Middle frontal gyrus (tissue), 1 donor: ENCODE data around the gene ODC1.
"Not testable (repeated sequence)": the region's sequence is repeated elsewhere in the genome, so short reads cannot be mapped to it uniquely, and the experiment has no call there.

Experiments used
- DNase-seq: peaks from one replicate; pipeline ENCODE4 v3.0.0-alpha.2; 2015; ENCODE audit warnings: low spot score; ENCODE audit errors: extremely low spot score

ODC1 gene

DNA sequence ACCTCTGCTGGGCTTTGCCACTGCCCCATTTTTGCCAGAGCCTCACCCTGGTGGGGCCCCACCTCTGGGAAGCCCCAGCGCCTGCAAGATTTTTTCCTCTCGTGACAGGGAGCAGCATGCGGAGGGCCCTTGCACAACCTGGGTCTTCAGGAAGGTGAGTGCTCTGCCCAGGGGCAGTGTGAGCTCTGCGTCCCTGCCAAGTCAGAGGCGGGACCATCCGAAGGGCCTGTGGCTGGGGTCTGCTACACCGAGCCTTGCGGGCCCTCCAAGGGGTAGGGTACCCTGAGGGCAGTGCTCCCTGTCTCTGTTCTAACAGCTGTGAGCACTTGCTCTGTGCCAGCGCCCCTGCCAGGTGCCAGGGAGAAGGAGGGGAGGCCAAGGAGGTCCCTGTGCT, 5.8 kb upstream of the ODC1 start:
- no peak for DNase-seq

DNA sequence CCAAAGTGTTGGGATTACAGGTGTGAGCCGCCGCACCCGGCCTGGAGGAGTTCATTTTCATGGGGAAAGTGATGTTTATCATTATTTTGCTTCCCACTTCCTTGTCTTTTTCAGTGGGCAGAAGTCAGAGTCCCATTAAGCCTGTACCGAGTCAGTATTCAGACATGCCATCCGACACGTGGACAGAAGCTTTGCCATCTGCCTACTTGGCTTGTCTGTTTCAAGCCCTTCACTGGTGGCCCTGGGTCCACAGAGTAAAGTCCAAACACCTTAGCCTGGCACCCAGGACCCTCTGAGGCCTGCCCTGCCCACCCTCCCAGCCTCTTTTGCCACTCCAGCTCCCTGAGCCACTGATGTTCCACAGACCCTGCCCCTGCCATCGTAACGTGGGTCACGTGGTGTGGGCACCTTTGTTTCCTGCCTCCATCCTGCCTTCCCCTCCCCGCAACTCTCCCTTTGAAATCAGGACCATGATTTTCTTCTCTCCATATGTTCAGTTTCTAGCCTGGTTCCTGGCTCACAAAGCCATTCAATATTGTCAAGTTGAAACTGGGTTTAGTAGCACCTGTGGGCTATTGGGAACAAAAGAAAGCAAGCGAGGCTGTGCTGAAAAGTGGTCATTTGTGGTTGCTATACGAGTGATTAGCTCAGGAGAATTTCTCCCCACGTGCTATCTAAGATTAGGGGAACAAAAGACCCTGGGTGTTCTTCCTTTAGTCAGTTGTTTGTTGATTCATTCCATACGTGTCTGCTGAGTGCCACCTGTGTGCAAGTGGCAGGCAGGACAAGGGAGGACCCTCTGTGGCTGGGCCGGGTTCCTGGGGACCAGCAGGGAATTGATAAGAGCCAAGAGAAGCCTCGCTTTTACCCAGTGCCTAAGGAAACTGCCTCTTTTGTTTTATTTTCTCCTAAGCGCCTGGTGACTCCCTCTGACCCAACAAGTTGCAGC, 5.1 kb upstream of the ODC1 start:
- no peak for DNase-seq

DNA sequence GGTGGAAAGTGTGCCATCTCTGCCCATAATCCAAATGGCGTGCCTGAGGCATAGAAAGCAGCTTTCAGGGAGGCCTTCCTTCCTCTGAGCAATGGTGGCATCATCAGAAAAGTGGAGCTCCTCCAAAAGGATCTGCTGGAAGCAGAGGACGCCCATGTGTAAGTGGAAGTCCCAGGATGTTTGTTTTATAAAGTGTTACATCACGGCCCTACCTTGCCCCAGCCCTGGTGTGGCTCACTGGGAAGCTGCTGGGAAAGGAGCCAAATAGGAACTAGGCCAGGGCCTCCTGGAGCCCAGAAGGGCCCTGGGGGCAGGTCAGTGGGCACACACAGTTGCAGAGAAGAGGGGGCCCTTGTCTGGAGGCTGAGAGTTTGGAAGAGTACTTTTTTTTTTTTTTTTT, 4.2 kb upstream of the ODC1 start:
- DNase-seq: no peak

DNA sequence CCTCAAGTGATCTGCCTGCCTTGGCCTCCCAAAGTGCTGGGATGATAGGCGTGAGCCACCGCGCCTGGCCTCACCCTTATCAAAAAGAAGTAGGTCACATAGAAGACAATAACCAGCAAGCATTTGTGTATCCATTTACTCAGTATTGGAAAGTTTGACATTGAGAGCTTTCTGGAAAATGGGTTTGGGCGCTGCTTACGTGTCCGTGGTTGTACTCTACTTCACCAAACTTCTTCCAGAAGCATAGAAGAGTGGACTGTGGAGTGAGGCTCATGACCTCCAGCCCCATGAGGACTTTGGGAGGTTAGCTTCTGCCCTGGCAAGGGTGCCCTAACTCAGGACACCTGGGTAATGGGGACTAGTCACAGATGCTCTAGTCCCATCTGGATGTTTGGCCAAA, 3.7 kb upstream of the ODC1 start:
- DNase-seq: no peak

DNA sequence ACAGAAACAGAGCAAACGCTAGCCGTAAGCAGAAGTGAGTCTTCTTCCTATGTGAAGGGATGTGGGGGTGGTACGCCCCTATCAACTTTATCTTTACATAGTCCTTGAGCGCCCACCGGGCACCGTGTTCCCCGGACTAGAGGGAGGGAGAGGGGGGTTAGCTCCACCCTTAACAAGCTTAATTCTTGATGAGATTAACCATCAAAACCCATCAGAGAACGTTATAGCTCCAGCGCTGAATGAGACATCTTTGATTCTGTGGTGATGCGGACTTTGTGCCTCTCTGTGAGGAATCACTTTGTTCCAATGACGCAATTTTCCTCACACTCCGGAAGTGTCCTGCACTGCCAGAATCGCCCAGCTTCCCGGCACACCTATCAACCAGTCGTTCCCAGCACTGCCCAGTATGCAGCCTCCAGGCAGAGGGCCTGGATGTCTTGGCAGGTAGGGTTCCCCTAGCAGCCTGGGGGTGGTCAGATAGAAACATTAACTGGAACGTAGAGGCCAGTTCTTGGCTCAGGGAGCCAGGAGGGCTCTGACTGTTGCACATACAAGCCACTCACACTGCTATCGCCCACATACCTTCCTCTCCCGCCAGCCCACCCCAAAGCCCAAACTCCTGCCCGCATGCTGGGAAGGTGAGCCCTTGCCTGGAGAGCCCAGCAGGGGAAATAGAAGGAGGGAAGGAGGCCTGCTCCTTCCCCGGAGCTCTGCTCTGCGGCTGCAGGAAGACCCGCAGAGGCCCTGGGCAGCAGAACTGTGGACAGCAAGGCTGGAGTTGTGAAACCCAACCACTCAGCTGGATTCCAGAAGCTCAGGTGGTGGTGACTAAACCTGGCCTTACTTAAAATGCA, 1.9 kb upstream of the ODC1 start:
- no peak for DNase-seq

DNA sequence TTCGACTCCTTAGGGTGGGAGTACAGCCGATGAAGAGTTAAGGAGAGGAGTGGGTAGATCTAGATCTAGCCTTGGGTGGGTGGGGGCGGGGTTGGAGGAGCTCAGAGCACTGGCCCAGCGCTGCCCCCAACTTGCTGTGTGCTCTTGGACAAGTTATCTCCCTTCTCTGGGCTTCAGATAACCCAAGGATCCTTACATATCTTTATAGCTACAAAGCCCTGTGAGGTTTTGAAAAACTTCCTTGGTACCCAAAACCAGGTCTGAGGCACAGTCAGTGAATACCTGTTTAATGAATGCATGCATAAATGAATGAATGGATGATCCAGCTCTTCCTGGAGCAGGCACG, 1.3 kb upstream of the ODC1 start:
- no peak for DNase-seq

DNA sequence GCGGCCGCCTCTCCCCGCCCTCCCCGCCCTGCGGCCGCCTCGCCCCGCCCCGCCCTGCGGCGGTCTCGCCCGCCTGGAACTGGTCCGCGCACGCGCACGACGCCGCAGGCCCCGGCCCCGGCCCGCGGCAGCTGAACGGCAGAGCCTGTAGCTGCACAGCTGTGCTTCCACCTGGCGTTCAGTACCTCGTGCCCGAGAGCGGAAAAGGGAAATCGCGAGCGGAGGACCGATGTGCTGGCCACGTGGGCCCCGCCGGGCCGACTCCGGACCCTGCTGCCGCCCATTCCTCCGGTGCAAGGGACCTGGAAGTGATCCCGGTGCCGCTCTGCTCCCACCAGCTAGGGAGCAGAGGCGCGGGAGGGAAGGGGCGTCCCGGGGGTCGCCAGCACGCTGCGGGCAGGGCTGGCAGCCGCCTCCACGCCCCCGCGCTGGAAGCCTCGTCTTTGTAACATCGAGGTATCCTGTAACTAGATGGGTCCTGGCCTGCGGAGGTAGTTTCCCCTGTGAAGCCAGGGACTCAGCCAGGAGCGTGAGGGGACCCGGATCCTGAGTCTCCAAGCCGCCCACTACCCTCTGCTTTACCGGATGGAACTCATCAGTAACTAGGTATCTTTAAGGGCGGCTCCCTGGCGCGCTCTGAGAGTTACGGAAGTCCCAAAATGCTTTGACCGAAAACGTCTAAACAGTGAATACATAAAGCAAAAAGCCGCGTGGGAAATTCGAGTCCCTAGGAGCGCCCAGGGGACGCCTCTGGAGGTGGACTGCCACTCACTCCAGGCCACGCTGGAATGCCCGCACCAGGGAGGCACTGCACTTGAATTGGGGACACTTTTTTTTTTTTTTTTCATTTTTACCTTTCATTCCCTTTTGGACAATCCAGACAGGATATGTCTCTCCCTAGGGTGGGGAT, 704 bp upstream of the ODC1 start:
- DNase-seq: peak; percentile 77

DNA sequence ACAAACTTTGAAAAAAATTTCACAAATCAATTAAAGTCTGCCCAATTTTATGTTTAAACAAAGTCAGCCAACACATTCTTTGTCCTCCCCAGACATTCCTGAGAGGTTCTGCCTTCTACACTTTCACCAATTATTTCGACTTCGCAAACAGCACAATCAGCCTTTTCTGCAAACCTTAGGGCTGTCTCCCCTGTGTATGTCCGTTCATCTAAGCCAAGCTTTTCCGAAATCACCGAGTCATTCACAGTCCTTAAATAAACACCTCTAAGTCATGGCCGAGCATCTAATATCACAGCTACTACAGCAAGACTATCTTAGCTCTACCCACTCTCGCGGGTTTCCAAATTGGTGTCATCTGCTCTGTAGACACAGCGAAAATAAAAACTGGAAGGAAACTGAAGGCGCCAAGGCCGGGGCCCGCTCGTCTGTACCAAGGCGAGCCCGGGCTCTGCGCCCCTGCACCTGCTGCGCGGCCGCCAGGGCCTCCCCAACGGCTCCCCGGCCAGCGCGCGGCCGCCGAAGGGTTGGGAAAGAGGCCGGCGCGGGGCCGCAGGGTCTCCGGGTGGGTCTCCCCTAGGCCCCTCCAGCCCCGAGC, 730 bp downstream of the ODC1 start:
- DNase-seq: no peak

DNA sequence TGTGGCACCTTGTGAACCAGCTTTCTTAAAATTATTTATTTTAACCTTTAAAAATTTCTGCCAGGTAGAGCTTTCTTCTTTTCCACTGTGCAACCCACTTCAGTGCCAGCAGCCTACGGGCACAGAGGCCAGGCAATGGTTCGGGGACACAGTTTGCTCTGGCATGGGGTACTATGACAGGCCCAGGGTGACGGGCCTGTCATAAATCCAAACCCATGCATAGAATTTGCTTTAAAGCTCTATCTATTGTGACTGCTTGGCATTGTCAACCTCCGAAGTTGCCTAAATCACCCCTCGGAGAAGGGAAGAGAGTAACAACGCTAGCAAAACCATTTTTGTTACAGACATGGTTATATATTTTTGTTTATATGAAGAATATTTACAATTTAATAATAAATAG, 1.5 kb downstream of the ODC1 start:
- no peak for DNase-seq

DNA sequence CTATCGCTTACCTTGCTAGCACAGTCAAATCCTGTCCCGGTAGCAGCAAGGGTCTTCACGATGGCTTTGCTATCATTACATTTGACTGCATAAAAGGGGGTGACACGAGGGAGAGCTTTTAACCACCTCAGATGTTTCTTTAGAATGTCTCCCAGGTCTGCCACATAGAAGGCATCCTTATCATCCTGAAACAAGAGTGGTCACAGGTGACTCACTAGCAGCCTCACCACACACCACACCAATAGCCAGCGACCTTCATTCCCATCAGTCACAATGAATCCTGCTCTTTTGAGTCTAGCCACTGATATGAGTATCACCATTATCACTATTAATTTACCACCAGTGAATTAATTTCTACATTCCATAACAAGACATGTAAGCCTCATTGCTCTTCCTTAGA, 3.7 kb downstream of the ODC1 start:
- no peak for DNase-seq

DNA sequence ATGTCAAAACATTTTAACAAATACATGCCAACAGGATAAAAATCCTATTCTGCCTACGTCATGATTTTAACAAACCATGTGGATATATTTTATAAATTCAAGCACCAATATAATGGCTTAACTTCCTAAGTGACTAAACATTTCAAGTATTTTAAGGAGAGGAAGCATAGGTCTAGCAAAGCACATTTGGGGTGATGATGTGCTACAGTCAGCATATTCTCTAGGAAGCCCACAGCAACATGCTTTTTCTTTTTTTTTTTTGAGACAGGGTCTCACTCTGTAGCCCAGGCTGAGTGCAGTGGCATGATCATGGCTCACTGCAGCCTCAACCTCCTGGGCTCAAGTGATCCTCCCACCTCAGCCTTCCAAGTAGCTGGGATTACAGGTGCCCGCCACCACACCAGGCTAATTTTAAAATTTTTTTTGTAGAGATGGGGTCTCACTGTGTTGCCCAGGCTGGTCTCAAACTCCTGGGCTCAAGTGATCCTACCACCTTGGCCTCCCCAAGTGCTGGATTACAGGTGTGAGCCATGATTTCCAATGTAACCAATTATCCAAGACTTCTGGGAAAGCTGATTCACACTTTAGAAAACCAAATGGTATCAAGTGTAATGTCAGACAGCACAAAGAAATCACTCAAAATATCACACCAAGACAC, 5.5 kb downstream of the ODC1 start:
- DNase-seq: not testable (repeated sequence)

DNA sequence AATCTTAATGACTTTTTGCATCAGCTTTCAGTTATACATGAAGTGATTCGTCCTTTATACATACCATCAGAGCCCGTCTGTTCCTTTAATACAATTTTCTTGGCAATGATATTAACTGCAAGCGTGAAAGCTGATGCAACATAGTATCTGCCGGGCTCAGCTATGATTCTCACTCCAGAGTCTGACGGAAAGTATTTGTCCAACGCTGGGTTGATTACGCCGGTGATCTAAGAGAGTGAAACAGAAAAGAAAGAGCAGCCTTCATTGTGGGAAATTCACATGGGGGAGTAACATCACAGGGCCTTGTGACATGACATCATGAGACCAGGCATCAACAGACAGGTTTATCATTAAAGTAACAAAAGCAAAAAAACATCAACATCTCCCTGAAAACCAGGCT, 6.2 kb downstream of the ODC1 start:
- no peak for DNase-seq

DNA sequence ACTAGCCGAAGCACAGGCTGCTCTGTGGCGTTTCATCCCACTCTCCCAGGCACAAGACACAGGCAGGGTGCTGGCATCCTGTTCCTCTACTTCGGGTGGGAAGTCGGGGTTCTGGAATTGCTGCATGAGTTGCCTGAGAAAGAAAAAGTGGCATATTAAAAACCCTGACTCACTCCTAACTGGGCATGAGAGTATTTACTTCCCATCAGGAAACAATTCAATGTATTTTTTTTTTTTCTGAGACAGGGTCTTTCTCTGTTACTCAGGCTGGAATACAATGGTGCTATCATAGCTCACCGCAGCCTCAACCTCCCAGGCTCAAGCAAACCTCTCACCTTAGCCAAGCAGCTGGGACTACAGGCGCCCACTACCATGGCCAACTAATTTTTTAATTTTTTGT, 7.4 kb downstream of the ODC1 start:
- no peak for DNase-seq

DNA sequence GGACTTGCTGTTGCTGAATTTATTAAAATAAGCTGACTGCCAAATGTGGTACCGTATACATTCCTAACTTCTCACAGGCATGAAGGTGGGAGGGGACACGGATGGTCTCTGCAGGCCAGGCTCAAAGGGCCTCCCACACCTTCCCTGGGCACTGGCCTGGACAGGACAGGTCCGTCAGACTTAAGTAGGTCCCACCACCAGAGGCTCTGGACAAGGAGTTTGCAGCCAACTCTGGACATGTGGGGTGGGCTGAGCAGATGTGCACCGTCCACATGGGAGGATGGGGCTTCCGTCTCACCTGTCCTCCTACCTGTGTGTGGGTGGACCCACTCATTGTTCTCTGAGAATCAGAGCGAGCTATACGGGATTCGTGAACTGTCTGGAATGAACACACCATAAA, 8.2 kb downstream of the ODC1 start:
- DNase-seq: no peak

DNA sequence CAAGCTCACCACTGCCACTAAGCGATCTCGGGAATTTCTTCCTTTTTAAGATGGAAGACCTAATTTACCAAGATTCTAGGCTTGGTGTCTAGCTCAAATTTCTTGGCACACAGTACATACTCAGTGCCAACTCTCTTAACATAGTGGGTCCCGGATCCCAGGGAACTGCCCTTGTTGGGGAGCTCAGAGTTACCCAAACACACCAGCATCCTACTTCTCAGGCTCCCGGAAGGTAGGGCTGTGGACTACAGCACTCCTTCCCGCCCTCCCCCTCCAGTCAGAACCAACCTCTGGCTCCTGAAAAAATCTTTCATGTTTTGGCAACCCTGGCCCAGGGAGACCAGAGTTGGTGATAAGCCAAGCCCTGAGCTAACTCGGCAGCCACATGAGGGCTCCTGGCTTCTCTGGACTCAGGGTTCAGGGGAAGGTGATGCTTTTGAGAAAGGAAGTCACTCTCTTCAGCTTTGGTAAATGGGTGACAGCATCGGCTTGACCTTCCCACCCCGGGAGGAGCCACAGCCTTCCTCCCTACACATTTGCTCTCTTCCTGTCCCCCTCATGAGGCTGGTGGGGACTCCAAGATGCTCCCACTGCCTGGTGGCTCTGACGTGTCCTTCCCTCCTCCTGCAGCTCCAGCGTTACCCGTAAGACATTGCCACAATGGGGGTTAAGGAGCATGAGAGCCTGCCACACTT, 8.8 kb downstream of the ODC1 start:
- no peak for DNase-seq

DNA sequence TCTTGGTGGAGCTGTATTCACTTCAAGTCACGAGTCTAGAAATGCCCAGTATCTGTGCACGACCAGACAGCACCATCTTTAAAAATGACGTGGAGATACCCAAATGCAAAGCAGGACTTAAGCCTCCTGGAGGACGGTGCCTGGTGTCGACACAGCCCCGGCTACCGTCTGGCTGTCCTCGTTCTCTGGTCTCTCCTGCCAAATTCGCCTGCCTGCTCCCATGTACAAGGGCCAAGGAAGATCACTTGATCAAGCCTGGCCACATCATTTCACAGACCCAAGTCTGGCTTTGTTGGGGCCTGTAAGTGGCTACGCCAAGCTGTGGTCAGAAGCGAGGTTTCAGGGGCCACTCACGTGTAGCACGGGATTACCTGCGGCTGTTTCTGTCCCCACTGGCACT, 9.4 kb downstream of the ODC1 start:
- DNase-seq: no peak

DNA sequence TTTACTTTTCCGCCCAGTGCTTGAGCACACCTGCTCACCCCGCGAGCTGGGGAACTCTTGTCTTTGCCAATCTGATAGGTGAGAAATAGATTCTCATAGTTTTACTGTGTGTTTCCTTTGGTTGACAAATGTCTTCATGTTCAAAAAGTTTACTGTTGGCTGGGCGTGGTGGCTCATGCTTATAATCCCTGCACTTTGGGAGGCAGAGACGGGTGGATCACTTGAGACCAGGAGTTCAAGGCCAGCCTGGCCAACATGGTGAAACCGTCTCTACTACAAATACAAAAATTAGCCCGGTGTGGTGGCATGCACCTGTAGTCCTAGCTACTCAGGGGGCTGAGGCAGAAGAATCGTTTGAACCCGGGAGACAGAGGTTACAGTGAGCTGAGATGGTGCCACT, 10.3 kb downstream of the ODC1 start:
- no peak for DNase-seq

DNA sequence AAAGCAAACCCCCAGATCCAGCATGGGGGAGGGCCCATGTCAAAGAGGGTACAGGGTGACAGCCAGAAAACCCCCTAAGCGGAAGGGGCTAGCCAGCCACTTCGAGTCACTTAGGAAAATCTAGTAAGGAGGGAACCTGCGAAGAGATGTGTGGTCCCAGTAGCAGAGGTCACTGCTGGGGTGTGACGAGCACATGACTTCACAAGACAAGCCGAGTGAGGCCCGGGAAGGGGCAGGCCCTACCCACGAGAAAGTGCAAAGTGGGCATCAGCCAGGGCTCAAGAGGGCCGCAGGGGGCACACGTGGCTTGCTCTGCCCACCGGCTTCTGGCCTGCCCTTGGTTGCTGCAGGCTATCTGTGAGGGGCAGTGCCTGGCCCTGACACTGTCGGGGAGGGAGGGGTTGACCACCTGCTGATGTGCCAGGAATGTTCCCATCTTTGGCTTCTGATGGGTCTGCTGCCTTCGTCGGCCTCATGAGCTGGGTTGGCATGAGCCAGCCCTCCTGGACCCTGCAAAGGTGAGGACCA, 11.5 kb downstream of the ODC1 start:
- no peak for DNase-seq

DNA sequence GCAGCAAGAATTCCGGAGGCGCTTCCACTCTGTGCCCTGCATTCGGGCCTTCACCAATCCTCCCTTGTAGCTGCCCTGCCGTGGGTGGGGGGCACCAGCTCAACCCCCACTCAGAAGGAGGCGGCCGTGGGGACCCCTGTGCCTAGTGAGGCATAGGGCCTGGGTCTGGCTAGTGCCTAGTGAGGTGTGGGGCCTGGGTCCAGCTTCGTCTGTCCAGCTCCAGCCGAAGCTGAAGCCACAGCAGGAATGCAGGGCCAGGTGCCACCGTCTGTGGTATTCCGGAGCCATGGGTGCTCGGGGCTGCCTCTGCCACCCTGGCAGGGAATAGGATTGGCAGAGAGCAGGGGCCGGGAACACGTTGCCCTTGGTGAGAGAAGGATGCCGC, 12.3 kb downstream of the ODC1 start:
- no peak for DNase-seq
